Endothelial cell of umbilical vein (primary cell): ENCODE data around the gene KPNB1. TPM values are rescaled to one million over a fixed set of nuclear protein-coding genes. Genes with fewer than 3 reads are reported as not detected.

Experiments used
- BruUV-seq: library from RNA; stranded (reverse); fragments of 400-500 nt; replicated peaks from 2 replicates; lab custom pipeline; 2021; lab: Mats Ljungman, UMichigan
- CTCF ChIA-PET: fragments of 300-600, 350-600 bp; sonication (Branson Sonifier 250); formaldehyde crosslinking; loops from one replicate; lab custom pipeline; 2021; ENCODE audit warnings: antibody characterized with exemption, inconsistent platforms; lab: Charles Lee
- POLR2A ChIA-PET: fragments of 300-600, 350-600 bp; sonication (Branson Sonifier 250); formaldehyde crosslinking; loops from one replicate; lab custom pipeline; 2021; ENCODE audit warnings: antibody characterized with exemption, inconsistent platforms; lab: Charles Lee
- DNase-seq: peaks from one replicate; pipeline ENCODE4 v3.0.0-alpha.2; 2011; ENCODE audit warnings: low read depth, low spot score
- FAIRE-seq: peaks from 2 replicates; lab custom pipeline; 2011; peaks lifted over from hg19 to GRCh38; lab: Jason Lieb, UNC
- H2AFZ ChIP-seq: 2 replicates; pipeline ENCODE4 v1.6.0; 2012; ENCODE audit warnings: low read depth, low read length, control low read depth, inconsistent platforms
- H3K27ac ChIP-seq: 2 replicates; pipeline ENCODE4 v1.5.1; 2011; ENCODE audit warnings: low read depth, mild to moderate bottlenecking, control low read depth, low read length, moderate library complexity; ENCODE audit not compliant: insufficient read depth
- H3K27me3 ChIP-seq, 2 experiments: 2 replicates each; pipeline versions ENCODE4 v1.6.0 to v1.6.1; 2011; ENCODE audit warnings: low read length in 2 of 2, mixed read lengths in 1 of 2; ENCODE audit not compliant: control insufficient read depth in 2 of 2, insufficient read depth in 2 of 2
- H3K36me3 ChIP-seq, 2 experiments: 2 replicates in 1 of 2; 3 replicates in 1 of 2; pipeline ENCODE4 v1.5.1; 2011; ENCODE audit warnings: low read length in 2 of 2, mild to moderate bottlenecking in 1 of 2, moderate library complexity in 1 of 2; ENCODE audit not compliant: control insufficient read depth in 2 of 2, insufficient read depth in 2 of 2; ENCODE audit errors: extremely low read depth in 1 of 2
- H3K4me1 ChIP-seq: 3 replicates; pipeline ENCODE4 v1.5.1; 2011; ENCODE audit warnings: mild to moderate bottlenecking, low read length; ENCODE audit not compliant: control insufficient read depth, insufficient read depth; ENCODE audit errors: extremely low read depth
- H3K4me2 ChIP-seq: 2 replicates; pipeline ENCODE4 v1.6.1; 2011; ENCODE audit warnings: low read length, control low read depth, mixed read lengths; ENCODE audit not compliant: insufficient read depth
- H3K4me3 ChIP-seq, 3 experiments: fragments of 200-600 bp in 1 of 3; sonication (generic), shearing (Covaris generic) in 1 of 3; replicated peaks in 1 of 3; 2 replicates each; pipeline ENCODE4 v1.5.1; 2011 to 2016; ENCODE audit warnings: control low read depth in 3 of 3, low read length in 3 of 3, mild to moderate bottlenecking in 2 of 3, inconsistent platforms in 1 of 3, low read depth in 1 of 3, moderate library complexity in 1 of 3; ENCODE audit not compliant: insufficient read depth in 1 of 3
- H3K79me2 ChIP-seq: 2 replicates; pipeline ENCODE4 v1.6.0; 2012; ENCODE audit warnings: low read length, inconsistent platforms; ENCODE audit not compliant: control insufficient read depth, insufficient read depth
- H3K9ac ChIP-seq: replicated peaks from 2 replicates; pipeline ENCODE3; 2011; ENCODE audit warnings: low read length, control low read depth; ENCODE audit not compliant: insufficient read depth; ENCODE audit errors: extremely low read depth
- H3K9me1 ChIP-seq: replicated peaks from 3 replicates; pipeline ENCODE4 v1.6.0; 2011; ENCODE audit warnings: mild to moderate bottlenecking, low read length; ENCODE audit not compliant: control insufficient read depth, insufficient read depth; ENCODE audit errors: extremely low read depth
- H3K9me3 ChIP-seq: replicated peaks from 2 replicates; pipeline ENCODE4 v1.5.1; 2012; ENCODE audit warnings: low read length, inconsistent platforms; ENCODE audit not compliant: control insufficient read depth, insufficient read depth
- H4K20me1 ChIP-seq: replicated peaks from 2 replicates; pipeline ENCODE3; 2011; ENCODE audit warnings: mild to moderate bottlenecking, low read length; ENCODE audit not compliant: control insufficient read depth, insufficient read depth; ENCODE audit errors: extremely low read depth
- JUN ChIP-seq: IDR thresholded peaks from 2 replicates; pipeline ENCODE4 v1.6.1; 2011; ENCODE audit warnings: borderline replicate concordance, low read depth; ENCODE audit not compliant: insufficient read length, insufficient read depth
- MYC ChIP-seq: IDR thresholded peaks from one replicate; pipeline ENCODE4 v1.6.1; 2011; ENCODE audit warnings: mild to moderate bottlenecking, low read depth, low read length
- POLR2A ChIP-seq: IDR thresholded peaks from 2 replicates; pipeline ENCODE4 v1.6.1; 2012; ENCODE audit warnings: low read depth, mild to moderate bottlenecking, control low read depth, low read length
- POLR2AphosphoS5 ChIP-seq: IDR thresholded peaks from 2 replicates; pipeline ENCODE4 v1.6.1; 2012; ENCODE audit warnings: low read depth, mild to moderate bottlenecking, control low read depth, low read length, moderate library complexity; ENCODE audit not compliant: insufficient read depth
- dilution Hi-C: fragments of 300-500 bp; cut with MboI; formaldehyde crosslinking; loops from one replicate; pipeline ENCODE4 v1.15.0; 2019; ENCODE audit warnings: low sequenced_read_pairs; ENCODE audit not compliant: extremely low pct_ligation_motif_present
- intact Hi-C: fragments of 100-400 bp; cut with micrococcal nuclease; formaldehyde crosslinking; loops from one replicate; pipeline ENCODE4 v1.10.0; 2022
- polyA plus RNA-seq, 4 experiments: library from polyadenylated mRNA; depleted of rRNA in 3 of 4; stranded (reverse) in 3 of 4; unstranded in 1 of 4; fragments of >200 nt; gene quantifications; 2 replicates each; pipeline versions ENCODE4 v1.2.1 to v1.2.3, GENCODE V29; 2011 to 2012; ENCODE audit warnings: missing spikeins in 1 of 4
- total RNA-seq: library from RNA; stranded (reverse); gene quantifications from 2 replicates; pipeline ENCODE4 v1.2.3, GENCODE V29; 2021

Gene KPNB1
- total and polyA plus RNA-seq, 2 donors (not counting 3 experiments of a cell fraction or from before 2014, with no cell fraction given), result 119 to 495 TPM

GRCh38 chr17:47684535-47685193, 34.9 kb downstream of the KPNB1 start:
- DNase-seq (no peak), FAIRE-seq (no peak)
- H3K9me1 ChIP-seq, result no peaks in the 10 kb centered on the region
- ChIA-PET CTCF (no interaction called here), POLR2A (interaction anchor here (0.7 kb wide), 1 partner anchor 69 kb away, joined by 7 read pairs; no protein-coding TSS in a partner anchor)
- H2AFZ ChIP-seq, result no peak overlapping the region
- no peak overlapping the region for H3K4me3 ChIP-seq
- no TSS peak for BruUV-seq
- intact Hi-C loops (loop anchor here (5.0 kb wide), 1 partner anchor 32 kb away; no protein-coding TSS in a partner anchor), dilution Hi-C loops (no loop called here)
- H3K4me2 ChIP-seq, result no peak overlapping the region
- TF ChIP-seq POLR2AphosphoS5, result peak; percentile 26
- TF ChIP-seq JUN, result no peak
- peak; percentile 62 for TF ChIP-seq POLR2A
- peaks cover 4% of the 10 kb centered on the region for H3K79me2 ChIP-seq
- H3K9ac ChIP-seq, result no peak overlapping the region
- H3K4me1 ChIP-seq, result peaks cover 27% of the 10 kb centered on the region
- no peaks in the 10 kb centered on the region for H3K9me3 ChIP-seq
- peaks cover 17 to 18% of the 10 kb centered on the region in 2 experiments for H3K36me3 ChIP-seq
- H3K27ac ChIP-seq, result no peak overlapping the region
- H3K27me3 ChIP-seq, result no peaks in the 10 kb centered on the region
- H4K20me1 ChIP-seq, result peaks cover 5% of the 10 kb centered on the region

GRCh38 chr17:47685556-47686275, 36.0 kb downstream of the KPNB1 start:
- TF ChIP-seq MYC, result no peak
- Histone ChIP-seq H3K4me1 (peaks cover 27% of the 10 kb centered on the region), H3K9ac (no peak overlapping the region), H3K9me3 (no peaks in the 10 kb centered on the region), H3K79me2 (peaks cover 2% of the 10 kb centered on the region), H3K27ac (peak overlapping the region; percentile 35), H2AFZ (no peak overlapping the region), H4K20me1 (peaks cover 2% of the 10 kb centered on the region), H3K4me3 (no peak overlapping the region), H3K27me3 (no peaks in the 10 kb centered on the region), H3K36me3 (peaks cover 12 to 17% of the 10 kb centered on the region in 2 experiments), H3K9me1 (no peaks in the 10 kb centered on the region), H3K4me2 (peak overlapping the region; percentile 17)
- BruUV-seq, result no TSS peak
- intact Hi-C loops (loop anchor here (5.0 kb wide), 1 partner anchor 33 kb away; no protein-coding TSS in a partner anchor), dilution Hi-C loops (no loop called here)
- DNase-seq (no peak), FAIRE-seq (no peak)
- CTCF ChIA-PET, result interaction anchor here (1.2 kb wide), 1 partner anchor 12 kb away, joined by 3 read pairs; no protein-coding TSS in a partner anchor
- POLR2A ChIA-PET, result interaction anchor here (0.7 kb wide), 1 partner anchor 68 kb away, joined by 7 read pairs; no protein-coding TSS in a partner anchor
